HEK293T (cell line): ENCODE measurements around the gene IKZF3.

Experiments
- LEF1 ChIP-seq: fragments of 450-650 bp; IDR thresholded peaks from 2 replicates; pipeline ENCODE4 v1.6.1; 2017; ENCODE audit warnings: mild to moderate bottlenecking, borderline replicate concordance
- PKNOX1 ChIP-seq: fragments of 450-650 bp; IDR thresholded peaks from 2 replicates; pipeline ENCODE4 v1.6.1; 2016
- SP1 ChIP-seq: fragments of 450-650 bp; IDR thresholded peaks from 2 replicates; pipeline ENCODE4 v1.6.1; 2017
- SUZ12 ChIP-seq: fragments of 450-650 bp; IDR thresholded peaks from 2 replicates; pipeline ENCODE4 v1.6.1; 2016; ENCODE audit warnings: mild to moderate bottlenecking
- TARDBP ChIP-seq: fragments of 450-650 bp; IDR thresholded peaks from 2 replicates; pipeline ENCODE4 v1.6.1; 2016

DNA sequence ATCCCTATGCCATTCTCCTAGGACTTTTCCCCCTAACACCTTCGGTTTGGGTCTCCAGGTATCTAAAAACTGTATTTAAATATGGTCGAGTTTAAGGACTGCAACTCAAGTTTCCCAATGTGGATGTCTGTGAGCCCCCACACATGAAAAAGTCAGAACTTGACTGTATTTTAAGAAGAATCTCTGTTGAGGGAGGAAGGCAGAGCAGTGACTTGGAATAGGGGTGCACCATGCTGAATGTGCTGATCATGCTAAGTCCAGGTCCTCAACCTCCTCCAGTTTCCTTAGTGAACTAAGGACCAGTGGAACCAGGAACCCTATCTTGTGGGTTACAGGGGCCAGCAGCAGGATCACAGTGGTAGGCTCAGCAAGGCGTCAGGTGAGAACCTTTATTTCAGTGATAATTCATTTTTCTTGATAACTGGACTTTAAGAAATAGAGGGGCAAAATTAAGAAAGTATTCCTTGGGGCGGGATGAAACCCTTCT, 106.9 kb downstream of the IKZF3 start:
- no peak for TF ChIP-seq SP1
- no peak for TF ChIP-seq SUZ12
- no peak for TF ChIP-seq TARDBP
- no peak for TF ChIP-seq LEF1
- TF ChIP-seq PKNOX1 = no peak
